NCI-H526 (cell line): ENCODE results near the gene PTGR1.
"Not testable (repeated sequence)": the region's sequence is repeated elsewhere in the genome, so short reads cannot be mapped to it uniquely, and the experiment has no call there.

Experiments
- DNase-seq, 2 experiments: peaks; one replicate each; lab custom pipeline; 2025; lab: John Stamatoyannopoulos, UW

Gene PTGR1

GRCh38 chr9:111599092-111599954, at the start of gene PTGR1:
TSS of gene PTGR1 (minus strand) at chr9:111599647. CDS start at chr9:111597422, 2,225 bp downstream.
- peak; percentile 59 to 84 for DNase-seq

- no peak for DNase-seq
Measured at GRCh38 chr9:111649016-111649415, 49.6 kb upstream of the PTGR1 start.

GRCh38 chr9:111648066-111648465, 48.6 kb upstream of the PTGR1 start:
- no peak for DNase-seq

GRCh38 chr9:111646417-111646816, 47.0 kb upstream of the PTGR1 start:
- no peak for DNase-seq

- no peak for DNase-seq
Measured at GRCh38 chr9:111645806-111646205, 46.4 kb upstream of the PTGR1 start.

GRCh38 chr9:111644195-111644772, 44.8 kb upstream of the PTGR1 start:
- no peak for DNase-seq

- DNase-seq = no peak
Measured at GRCh38 chr9:111637421-111637950, 38.0 kb upstream of the PTGR1 start.

- no peak for DNase-seq
Measured at GRCh38 chr9:111634860-111635259, 35.4 kb upstream of the PTGR1 start.

- DNase-seq = no peak
Measured at GRCh38 chr9:111633389-111633736, 33.9 kb upstream of the PTGR1 start.

GRCh38 chr9:111632695-111633388, 33.4 kb upstream of the PTGR1 start:
- DNase-seq = no peak

GRCh38 chr9:111632060-111632459, 32.6 kb upstream of the PTGR1 start:
- no peak for DNase-seq

GRCh38 chr9:111631214-111631971, 31.9 kb upstream of the PTGR1 start, which contains the start of gene DNAJC25:
TSS of gene DNAJC25 (plus strand) at chr9:111631334. CDS start at chr9:111631408, 74 bp downstream.
- peak; percentile 94 to 97 for DNase-seq

GRCh38 chr9:111630964-111631213, 31.4 kb upstream of the PTGR1 start:
- no peak for DNase-seq

GRCh38 chr9:111630182-111630963, 30.9 kb upstream of the PTGR1 start:
- peak in 1 of 2 experiments; percentile 30 for DNase-seq

GRCh38 chr9:111628411-111628810, 29.0 kb upstream of the PTGR1 start:
- no peak for DNase-seq

- DNase-seq = no peak
Measured at GRCh38 chr9:111627260-111627963, 28.0 kb upstream of the PTGR1 start.

- DNase-seq = no peak
Measured at GRCh38 chr9:111622626-111623025, 23.2 kb upstream of the PTGR1 start.

- DNase-seq = peak in 1 of 2 experiments; percentile 17
Measured at GRCh38 chr9:111621895-111622480, 22.5 kb upstream of the PTGR1 start.

- DNase-seq = not testable (repeated sequence)
Measured at GRCh38 chr9:111617349-111617748, 17.9 kb upstream of the PTGR1 start.

GRCh38 chr9:111615928-111616327, 16.5 kb upstream of the PTGR1 start:
- no peak for DNase-seq
